ENCODE data around the gene TOPBP1.
"Not testable (repeated sequence)": the region's sequence is repeated elsewhere in the genome, so short reads cannot be mapped to it uniquely, and the experiment has no call there.

The TOPBP1 gene

GRCh38 chr3:133568294-133569014 lies 93.3 kb downstream of the TOPBP1 start:
- no peak for DNase-seq

DNA sequence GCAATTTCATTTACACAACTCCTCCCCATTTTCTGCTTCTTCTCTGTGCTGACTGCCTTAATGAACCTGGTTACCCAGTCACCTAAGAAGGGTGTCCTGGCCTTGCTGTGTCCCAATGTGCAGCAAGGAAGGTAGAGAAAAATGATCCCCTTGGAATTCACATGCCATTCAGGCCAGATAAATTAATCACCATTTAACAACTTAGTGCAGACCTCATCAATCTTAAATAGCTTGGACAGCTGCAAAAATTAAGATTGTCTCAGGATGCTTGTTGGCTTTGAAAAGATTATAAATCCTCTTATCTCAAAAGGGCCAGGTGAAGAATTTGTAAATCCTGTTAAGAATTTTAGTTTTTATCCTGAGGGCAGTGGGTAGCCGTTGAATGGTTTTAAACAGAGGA lies 97.9 kb downstream of the TOPBP1 start:
- no peak for DNase-seq

DNA sequence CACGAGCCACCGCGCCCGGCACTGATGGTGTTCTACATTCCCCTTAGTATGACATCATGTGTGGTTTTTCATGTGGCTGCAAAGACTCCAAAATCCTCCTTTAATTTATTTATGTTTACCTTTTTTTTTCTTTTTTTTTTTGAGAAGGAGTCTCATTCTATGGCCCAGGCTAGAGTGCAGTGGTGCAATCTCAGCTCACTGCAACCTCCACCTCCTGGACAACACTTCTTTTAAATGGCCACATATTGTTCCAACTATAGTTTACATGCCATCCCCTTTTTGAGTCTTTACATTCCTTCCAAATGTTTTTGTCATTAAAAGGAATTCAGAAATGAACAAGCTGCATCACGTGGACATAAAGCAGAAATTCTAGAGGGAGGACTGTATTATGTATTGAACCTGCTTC lies 98.6 kb downstream of the TOPBP1 start:
- no peak for DNase-seq

- no peak for DNase-seq
Measured at GRCh38 chr3:133562376-133562775, 99.4 kb downstream of the TOPBP1 start.

DNA sequence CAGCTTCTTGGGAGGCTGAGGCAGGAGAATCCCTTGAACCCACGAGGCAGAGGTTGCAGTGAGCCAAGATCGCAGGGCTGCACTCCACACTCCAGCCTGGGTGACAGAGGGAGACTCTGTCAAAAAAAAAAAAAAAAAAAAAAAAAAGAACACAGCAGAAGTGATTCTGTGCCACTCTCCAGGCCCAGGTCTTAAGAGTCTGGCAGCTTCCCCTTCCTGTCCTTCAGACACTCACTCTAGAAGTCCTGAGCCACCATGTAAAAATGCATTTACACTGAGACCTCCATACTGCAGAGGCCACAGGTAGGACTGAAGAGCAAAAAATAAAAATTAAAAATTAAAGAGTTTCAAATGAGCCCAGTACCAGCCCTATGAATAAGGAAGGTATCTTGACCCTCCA lies 100.1 kb downstream of the TOPBP1 start:
- no peak for DNase-seq

GRCh38 chr3:133551589-133551988 lies 110.2 kb downstream of the TOPBP1 start:
- not testable (repeated sequence) for DNase-seq
